ENCODE measurements around the gene SPACA9. TPM values are rescaled to one million over a fixed set of nuclear protein-coding genes. Genes with fewer than 3 reads are reported as not detected.

SPACA9 gene
- total and polyA plus RNA-seq, 2 of the 4 experiments (the other 2 are of a cell fraction), result 0.90 to 4.9 TPM

- no peak overlapping the region for H2BK15ac ChIP-seq (ENCODE audit: low read depth, low read length)
- no peak overlapping the region for H2BK5ac ChIP-seq (ENCODE audit: low read depth, low read length, poor library complexity, severe bottlenecking)
- H2AK9ac ChIP-seq (replicated peaks; ENCODE audit: low read depth, low read length, poor library complexity), result no peak overlapping the region
- H2AFZ ChIP-seq (replicated peaks; ENCODE audit: low read length, poor library complexity), result no peak overlapping the region
- no peak overlapping the region for H3K23ac ChIP-seq (ENCODE audit: low read depth, low read length)
- no peak overlapping the region for H2BK20ac ChIP-seq (ENCODE audit: low read depth, low read length)
- DNase-seq (no peak), ATAC-seq (ENCODE audit: low read depth) (no peak)
- no peak overlapping the region for H3K4ac ChIP-seq (ENCODE audit: low read depth, low read length)
- H3K4me3 ChIP-seq (ENCODE audit: insufficient read depth, low read depth, low read length), result no peak overlapping the region
- H3K56ac ChIP-seq (ENCODE audit: extremely low read depth, insufficient read depth, low read length), result no peak overlapping the region
- H4K8ac ChIP-seq (ENCODE audit: low read depth in 2 of 2, low read length in 2 of 2), result no peak overlapping the region
- no peaks in the 10 kb centered on the region for H3K9me3 ChIP-seq (ENCODE audit: control insufficient read depth, insufficient read depth, low read length)
- no peaks in the 10 kb centered on the region for H3K9me1 ChIP-seq (ENCODE audit: insufficient read depth, low read length)
- no TSS peak for BruUV-seq (replicated peaks)
- TF ChIP-seq MAFK (IDR thresholded peaks at IDR 0.05; ENCODE audit: low read depth, low read length), result no peak
- no peak overlapping the region for H3K18ac ChIP-seq (ENCODE audit: low read depth, low read length)
- CTCF ChIA-PET, result interaction anchor here (0.6 kb wide), 1 partner anchor 48 kb away, joined by 4 read pairs; no protein-coding TSS in a partner anchor
- H3K27ac ChIP-seq (ENCODE audit: insufficient read depth, low read length), result no peak overlapping the region
- no peak overlapping the region for H4K91ac ChIP-seq (ENCODE audit: insufficient read depth, low read depth, low read length)
- H2BK120ac ChIP-seq (ENCODE audit: low read depth, low read length), result no peak overlapping the region
- peaks cover 5% of the 10 kb centered on the region; the same call in 1 of the 2 replicates for H3K27me3 ChIP-seq (ENCODE audit: control insufficient read depth, insufficient read depth, low read length)
- POLR2A ChIA-PET (ENCODE audit: unreplicated experiment), result no interaction called here
- no peaks in the 10 kb centered on the region for H4K20me1 ChIP-seq (ENCODE audit: insufficient read depth, low read length)
- H2AK5ac ChIP-seq (ENCODE audit: low read depth, low read length), result no peak overlapping the region
- H3K36me3 ChIP-seq (ENCODE audit: control insufficient read depth, insufficient read depth, low read length), result no peaks in the 10 kb centered on the region
- no peak overlapping the region for H4K5ac ChIP-seq (ENCODE audit: low read depth, low read length)
- WGBS, 2 experiments (ENCODE audit: extremely low coverage in 2 of 2, insufficient read length in 1 of 2), result 89% methylated on average over 3 of the region's 3 CpGs; no CpG with 5 or more reads in 1 of the 2 experiments
- in situ Hi-C loops (cut with MboI; ENCODE audit: low sequenced_read_pairs) (no loop called here), intact Hi-C loops (cut with micrococcal nuclease) (no loop called here), dilution Hi-C loops (cut with HindIII; ENCODE audit: low sequenced_read_pairs, unreplicated experiment) (no loop called here)
- H3K14ac ChIP-seq (replicated peaks; ENCODE audit: low read depth, low read length), result no peak overlapping the region
- no peaks in the 10 kb centered on the region for H3K4me1 ChIP-seq (ENCODE audit: control insufficient read depth, insufficient read depth, low read length)
- no peak overlapping the region for H3K9ac ChIP-seq (ENCODE audit: low read depth, low read length)
- H3K4me2 ChIP-seq (ENCODE audit: low read depth, low read length), result no peak overlapping the region
- H3K79me1 ChIP-seq (ENCODE audit: low read depth in 1 of 2, low read length in 2 of 2), result no peaks in the 10 kb centered on the region
Measured at GRCh38 chr9:132876849-132877248, 1.8 kb upstream of the SPACA9 start.
